ENCODE data around the gene TFCP2L1.
"Not testable (repeated sequence)": the region's sequence is repeated elsewhere in the genome, so short reads cannot be mapped to it uniquely, and the experiment has no call there.

Gene TFCP2L1

DNA sequence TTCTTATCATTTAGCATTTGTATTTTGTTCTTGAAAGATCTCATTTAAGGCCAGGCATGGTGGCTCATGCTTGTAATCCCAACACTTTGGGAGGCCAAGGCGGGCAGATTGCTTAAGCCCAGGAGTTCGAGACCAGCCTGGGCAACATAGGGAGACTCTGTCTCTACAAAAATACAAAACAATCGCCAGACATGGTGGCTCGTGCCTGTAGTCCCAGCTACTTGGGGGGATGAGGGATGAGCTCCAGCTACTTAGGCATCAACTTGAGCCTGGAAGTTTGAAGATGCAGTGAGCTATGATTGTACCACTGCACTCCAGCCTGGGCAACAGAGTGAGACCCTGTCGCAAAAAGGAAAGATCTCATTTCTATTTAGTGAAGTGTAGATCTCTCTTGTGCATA, 12.9 kb upstream of the TFCP2L1 start:
- H3K4me1 ChIP-seq (ENCODE audit: control insufficient read depth, insufficient read depth, low read length); H3K27ac ChIP-seq (ENCODE audit: extremely low read depth, low read depth, low read length); H3K9me3 ChIP-seq (ENCODE audit: control insufficient read depth, insufficient read depth, low read depth, low read length); POLR2A ChIA-PET; H3K4me3 ChIP-seq (ENCODE audit: low read depth, low read length); H3K36me3 ChIP-seq (ENCODE audit: control insufficient read depth in 2 of 2, insufficient read depth in 1 of 2, low read length in 2 of 2): not testable (repeated sequence)
- peak; percentile 51; the same call in 1 of the 2 replicates for TF ChIP-seq ZNF335 (tag by site-specific recombination; conservative IDR thresholded peaks at IDR 0.05)
- CTCF ChIA-PET, result interaction anchor here (0.5 to 3.0 kb wide), 18 partner anchors 9 to 356 kb away, joined by 3 to 10 read pairs (median 4); no protein-coding TSS in a partner anchor

DNA sequence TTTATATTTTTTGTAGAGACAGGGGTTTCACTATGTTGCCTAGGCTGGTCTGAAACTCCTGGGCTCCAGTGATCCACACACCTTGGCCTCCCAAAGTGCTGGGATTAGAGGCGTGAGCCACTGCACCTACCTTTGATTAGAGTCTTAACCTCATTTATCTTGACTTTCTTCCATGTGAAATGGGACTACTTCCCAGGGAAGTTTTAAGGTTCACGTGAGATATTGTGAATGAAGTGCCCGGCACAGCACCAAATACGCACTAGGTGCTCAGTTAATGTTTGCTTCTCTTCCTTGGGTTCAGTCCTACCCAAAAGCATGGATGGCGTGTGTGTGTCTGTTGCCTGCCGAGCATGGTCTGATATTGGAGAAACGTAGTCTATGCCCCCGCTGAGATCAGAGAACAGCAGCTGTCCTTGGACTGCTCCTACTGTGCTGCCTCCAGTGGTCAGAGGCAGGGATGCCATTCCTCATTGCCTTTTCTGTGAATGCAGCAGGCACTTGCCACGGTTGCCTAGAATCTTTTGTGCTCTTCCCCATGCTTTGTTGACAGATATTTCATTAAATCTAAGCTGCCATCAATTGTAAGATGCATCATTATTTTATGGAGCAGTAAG, 12.3 kb upstream of the TFCP2L1 start:
- Histone ChIP-seq H3K36me3 (ENCODE audit: control insufficient read depth in 2 of 2, insufficient read depth in 1 of 2, low read length in 2 of 2) (no peaks in the 10 kb centered on the region), H3K27ac (ENCODE audit: extremely low read depth, low read depth, low read length) (no peak overlapping the region), H3K4me1 (ENCODE audit: control insufficient read depth, insufficient read depth, low read length) (no peaks in the 10 kb centered on the region), H3K9me3 (ENCODE audit: control insufficient read depth, insufficient read depth, low read depth, low read length) (no peaks in the 10 kb centered on the region), H3K4me3 (ENCODE audit: low read depth, low read length) (no peak overlapping the region)
- ChIA-PET POLR2A (no interaction called here), CTCF (interaction anchor here (0.5 to 3.0 kb wide), 21 partner anchors 9 to 356 kb away, joined by 3 to 10 read pairs (median 3); no protein-coding TSS in a partner anchor)
- TF ChIP-seq GLIS1 (tag by site-specific recombination; IDR thresholded peaks at IDR 0.05) (peak; percentile 73), ZBTB8A (tag by site-specific recombination; IDR thresholded peaks at IDR 0.05) (no peak), ZBTB17 (tag by site-specific recombination; IDR thresholded peaks at IDR 0.05) (0 out of 2 replicates have a peak, but pooled peaks have one; percentile 42), ZIC2 (tag by site-specific recombination; IDR thresholded peaks at IDR 0.05) (peak; percentile 70), ZNF747 (tag by site-specific recombination; IDR thresholded peaks at IDR 0.05) (no peak), ZNF335 (tag by site-specific recombination; conservative IDR thresholded peaks at IDR 0.05) (peak; percentile 93), ZNF837 (tag by site-specific recombination; IDR thresholded peaks at IDR 0.05) (no peak), ZNF2 (tag by site-specific recombination; IDR thresholded peaks at IDR 0.05) (0 out of 2 replicates have a peak, but pooled peaks have one; percentile 47), ZNF664 (tag by site-specific recombination; IDR thresholded peaks at IDR 0.05) (peak; percentile 58; the same call in 1 of the 2 replicates), TRIM28 (IDR thresholded peaks at IDR 0.05; ENCODE audit: borderline replicate concordance, low read length) (peak; percentile 52; the same call in 1 of the 2 replicates)
- TF ChIP-seq, protein P1, sequence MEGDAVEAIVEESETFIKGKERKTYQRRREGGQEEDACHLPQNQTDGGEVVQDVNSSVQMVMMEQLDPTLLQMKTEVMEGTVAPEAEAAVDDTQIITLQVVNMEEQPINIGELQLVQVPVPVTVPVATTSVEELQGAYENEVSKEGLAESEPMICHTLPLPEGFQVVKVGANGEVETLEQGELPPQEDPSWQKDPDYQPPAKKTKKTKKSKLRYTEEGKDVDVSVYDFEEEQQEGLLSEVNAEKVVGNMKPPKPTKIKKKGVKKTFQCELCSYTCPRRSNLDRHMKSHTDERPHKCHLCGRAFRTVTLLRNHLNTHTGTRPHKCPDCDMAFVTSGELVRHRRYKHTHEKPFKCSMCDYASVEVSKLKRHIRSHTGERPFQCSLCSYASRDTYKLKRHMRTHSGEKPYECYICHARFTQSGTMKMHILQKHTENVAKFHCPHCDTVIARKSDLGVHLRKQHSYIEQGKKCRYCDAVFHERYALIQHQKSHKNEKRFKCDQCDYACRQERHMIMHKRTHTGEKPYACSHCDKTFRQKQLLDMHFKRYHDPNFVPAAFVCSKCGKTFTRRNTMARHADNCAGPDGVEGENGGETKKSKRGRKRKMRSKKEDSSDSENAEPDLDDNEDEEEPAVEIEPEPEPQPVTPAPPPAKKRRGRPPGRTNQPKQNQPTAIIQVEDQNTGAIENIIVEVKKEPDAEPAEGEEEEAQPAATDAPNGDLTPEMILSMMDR (tag by site-specific recombination; IDR thresholded peaks at IDR 0.05), result peak; percentile 62
- TF ChIP-seq, protein P2, sequence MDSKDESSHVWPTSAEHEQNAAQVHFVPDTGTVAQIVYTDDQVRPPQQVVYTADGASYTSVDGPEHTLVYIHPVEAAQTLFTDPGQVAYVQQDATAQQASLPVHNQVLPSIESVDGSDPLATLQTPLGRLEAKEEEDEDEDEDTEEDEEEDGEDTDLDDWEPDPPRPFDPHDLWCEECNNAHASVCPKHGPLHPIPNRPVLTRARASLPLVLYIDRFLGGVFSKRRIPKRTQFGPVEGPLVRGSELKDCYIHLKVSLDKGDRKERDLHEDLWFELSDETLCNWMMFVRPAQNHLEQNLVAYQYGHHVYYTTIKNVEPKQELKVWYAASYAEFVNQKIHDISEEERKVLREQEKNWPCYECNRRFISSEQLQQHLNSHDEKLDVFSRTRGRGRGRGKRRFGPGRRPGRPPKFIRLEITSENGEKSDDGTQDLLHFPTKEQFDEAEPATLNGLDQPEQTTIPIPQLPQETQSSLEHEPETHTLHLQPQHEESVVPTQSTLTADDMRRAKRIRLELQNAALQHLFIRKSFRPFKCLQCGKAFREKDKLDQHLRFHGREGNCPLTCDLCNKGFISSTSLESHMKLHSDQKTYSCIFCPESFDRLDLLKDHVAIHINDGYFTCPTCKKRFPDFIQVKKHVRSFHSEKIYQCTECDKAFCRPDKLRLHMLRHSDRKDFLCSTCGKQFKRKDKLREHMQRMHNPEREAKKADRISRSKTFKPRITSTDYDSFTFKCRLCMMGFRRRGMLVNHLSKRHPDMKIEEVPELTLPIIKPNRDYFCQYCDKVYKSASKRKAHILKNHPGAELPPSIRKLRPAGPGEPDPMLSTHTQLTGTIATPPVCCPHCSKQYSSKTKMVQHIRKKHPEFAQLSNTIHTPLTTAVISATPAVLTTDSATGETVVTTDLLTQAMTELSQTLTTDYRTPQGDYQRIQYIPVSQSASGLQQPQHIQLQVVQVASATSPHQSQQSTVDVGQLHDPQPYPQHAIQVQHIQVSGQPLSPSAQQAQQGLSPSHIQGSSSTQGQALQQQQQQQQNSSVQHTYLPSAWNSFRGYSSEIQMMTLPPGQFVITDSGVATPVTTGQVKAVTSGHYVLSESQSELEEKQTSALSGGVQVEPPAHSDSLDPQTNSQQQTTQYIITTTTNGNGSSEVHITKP (tag by site-specific recombination; IDR thresholded peaks at IDR 0.05), result 0 out of 2 replicates have a peak, but pooled peaks have one; percentile 10

DNA sequence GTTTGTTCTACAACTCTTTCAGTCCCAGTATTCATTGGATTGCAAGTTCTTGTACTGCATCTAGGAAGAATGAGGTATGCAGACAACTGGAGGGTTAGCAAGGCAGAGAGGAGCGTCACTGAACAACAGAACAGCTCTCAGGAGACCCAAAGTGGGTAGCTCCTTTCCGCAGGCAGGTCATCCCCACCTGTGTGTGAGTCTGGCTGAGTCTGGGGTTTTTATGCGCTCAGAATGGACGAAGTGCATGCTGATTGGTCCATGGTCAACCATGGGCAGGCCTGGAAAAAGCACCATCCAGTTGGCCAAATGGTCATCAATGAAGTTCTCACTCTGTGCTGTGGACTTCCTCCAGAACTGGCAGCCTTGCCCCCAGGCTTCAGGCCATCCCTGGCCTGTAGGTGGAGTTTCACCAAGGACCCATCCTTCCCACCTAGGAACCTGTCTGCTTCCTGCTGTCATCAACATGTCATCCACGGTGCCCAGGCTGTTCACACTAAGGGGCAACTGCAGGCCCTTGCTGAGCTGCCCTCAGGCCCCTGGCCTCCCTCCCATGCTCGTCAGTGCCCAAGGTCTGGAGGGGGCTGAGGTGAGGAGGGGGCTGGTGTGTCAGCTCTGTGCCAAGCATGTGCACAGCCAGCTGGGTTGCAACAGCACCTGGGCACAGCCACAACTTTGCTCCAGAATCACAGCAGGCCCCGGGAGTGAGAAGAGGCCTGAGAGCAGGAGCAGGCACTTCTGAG, 11.1 kb upstream of the TFCP2L1 start:
- no peaks in the 10 kb centered on the region for H3K9me3 ChIP-seq (ENCODE audit: control insufficient read depth, insufficient read depth, low read depth, low read length)
- ChIA-PET POLR2A (no interaction called here), CTCF (interaction anchor here (0.6 to 3.0 kb wide), 4 partner anchors 12 to 169 kb away, joined by 3 to 8 read pairs (median 4); no protein-coding TSS in a partner anchor)
- TF ChIP-seq SP3 (tag by site-specific recombination; IDR thresholded peaks at IDR 0.05) (no peak), ZNF423 (tag by site-specific recombination; IDR thresholded peaks at IDR 0.05) (no peak), ZNF416 (tag by site-specific recombination; IDR thresholded peaks at IDR 0.05) (no peak), BCL11A (tag by site-specific recombination; IDR thresholded peaks at IDR 0.05; ENCODE audit: low read depth) (no peak)
- TF ChIP-seq, protein P3, sequence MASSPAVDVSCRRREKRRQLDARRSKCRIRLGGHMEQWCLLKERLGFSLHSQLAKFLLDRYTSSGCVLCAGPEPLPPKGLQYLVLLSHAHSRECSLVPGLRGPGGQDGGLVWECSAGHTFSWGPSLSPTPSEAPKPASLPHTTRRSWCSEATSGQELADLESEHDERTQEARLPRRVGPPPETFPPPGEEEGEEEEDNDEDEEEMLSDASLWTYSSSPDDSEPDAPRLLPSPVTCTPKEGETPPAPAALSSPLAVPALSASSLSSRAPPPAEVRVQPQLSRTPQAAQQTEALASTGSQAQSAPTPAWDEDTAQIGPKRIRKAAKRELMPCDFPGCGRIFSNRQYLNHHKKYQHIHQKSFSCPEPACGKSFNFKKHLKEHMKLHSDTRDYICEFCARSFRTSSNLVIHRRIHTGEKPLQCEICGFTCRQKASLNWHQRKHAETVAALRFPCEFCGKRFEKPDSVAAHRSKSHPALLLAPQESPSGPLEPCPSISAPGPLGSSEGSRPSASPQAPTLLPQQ (tag by site-specific recombination; IDR thresholded peaks at IDR 0.05), result no peak

More for the DNA sequence above, 11.1 kb upstream of the TFCP2L1 start:
- Histone ChIP-seq H3K36me3 (ENCODE audit: control insufficient read depth in 2 of 2, insufficient read depth in 1 of 2, low read length in 2 of 2) (no peaks in the 10 kb centered on the region), H3K4me1 (ENCODE audit: control insufficient read depth, insufficient read depth, low read length) (no peaks in the 10 kb centered on the region), H3K4me3 (ENCODE audit: low read depth, low read length) (no peak overlapping the region), H3K27ac (ENCODE audit: extremely low read depth, low read depth, low read length) (no peak overlapping the region)
